Retina (tissue), 1 donor: ENCODE results near the gene SLIT3.

Source experiments
- DNase-seq: peaks from one replicate; pipeline ENCODE4 v3.0.0-alpha.2; 2016

The SLIT3 gene

GRCh38 chr5:169298193-169298592, 2.7 kb downstream of the SLIT3 start:
- DNase-seq = no peak

- no peak for DNase-seq
Observed at GRCh38 chr5:169296419-169297143, 4.4 kb downstream of the SLIT3 start.

GRCh38 chr5:169295306-169295705, 5.6 kb downstream of the SLIT3 start:
- DNase-seq = no peak

- no peak for DNase-seq
Observed at GRCh38 chr5:169294621-169295020, 6.3 kb downstream of the SLIT3 start.

- no peak for DNase-seq
Observed at GRCh38 chr5:169291877-169292276, 9.1 kb downstream of the SLIT3 start.

- DNase-seq = no peak
Observed at GRCh38 chr5:169290895-169291294, 10.0 kb downstream of the SLIT3 start.

- DNase-seq = no peak
Observed at GRCh38 chr5:169289520-169289919, 11.4 kb downstream of the SLIT3 start.

- no peak for DNase-seq
Observed at GRCh38 chr5:169288066-169288930, 12.6 kb downstream of the SLIT3 start.

GRCh38 chr5:169287529-169287928, 13.4 kb downstream of the SLIT3 start:
- DNase-seq = no peak

- no peak for DNase-seq
Observed at GRCh38 chr5:169286572-169287300, 14.2 kb downstream of the SLIT3 start.

- no peak for DNase-seq
Observed at GRCh38 chr5:169283887-169284286, 17.1 kb downstream of the SLIT3 start.

GRCh38 chr5:169281625-169282024, 19.3 kb downstream of the SLIT3 start:
- DNase-seq = no peak

GRCh38 chr5:169280696-169281095, 20.2 kb downstream of the SLIT3 start:
- no peak for DNase-seq

GRCh38 chr5:169280286-169280685, 20.7 kb downstream of the SLIT3 start:
- DNase-seq = no peak

- DNase-seq = no peak
Observed at GRCh38 chr5:169279125-169279524, 21.8 kb downstream of the SLIT3 start.

GRCh38 chr5:169273881-169274280, 27.1 kb downstream of the SLIT3 start:
- DNase-seq = no peak

GRCh38 chr5:169273451-169273850, 27.5 kb downstream of the SLIT3 start:
- DNase-seq = no peak

GRCh38 chr5:169272731-169273427, 28.1 kb downstream of the SLIT3 start:
- peak; percentile 77 for DNase-seq

GRCh38 chr5:169272111-169272510, 28.8 kb downstream of the SLIT3 start:
- DNase-seq = no peak

- DNase-seq = no peak
Observed at GRCh38 chr5:169270827-169271226, 30.1 kb downstream of the SLIT3 start.

- no peak for DNase-seq
Observed at GRCh38 chr5:169268019-169268418, 32.9 kb downstream of the SLIT3 start.

- no peak for DNase-seq
Observed at GRCh38 chr5:169265888-169266287, 35.1 kb downstream of the SLIT3 start.

GRCh38 chr5:169263591-169263990, 37.3 kb downstream of the SLIT3 start:
- no peak for DNase-seq
